Gastroesophageal sphincter (tissue), 4 donors: ENCODE measurements around the gene BRSK1. TPM values are rescaled to one million over a fixed set of nuclear protein-coding genes. Genes with fewer than 3 reads are reported as not detected.

Experiments
- ATAC-seq: fragments of 150-250 bp; one replicate; pipeline ENCODE4 v1.9.1; 2016; ENCODE audit warnings: mild to moderate bottlenecking, moderate library complexity
- H3K27ac ChIP-seq, 4 donors: fragments of 200-600 bp; sonication (generic) in 3 of 4; 1 replicate in 3 of 4; 2 replicates in 1 of 4; pipeline ENCODE4 v1.5.1; 2016 to 2019
- H3K27me3 ChIP-seq: fragments of 200-600 bp; sonication (generic); one replicate; pipeline ENCODE4 v1.5.1; 2019
- H3K36me3 ChIP-seq, 2 donors: fragments of 200-600 bp; sonication (generic); one replicate each; pipeline ENCODE4 v1.5.1; 2019; ENCODE audit warnings: control low read depth in 1 of 2
- H3K4me1 ChIP-seq, 3 donors: fragments of 200-600 bp; sonication (generic); 1 replicate in 2 of 3; 2 replicates in 1 of 3; pipeline ENCODE4 v1.5.1; 2016 to 2019; ENCODE audit warnings: control low read depth in 2 of 3
- H3K4me3 ChIP-seq, 2 donors: fragments of 200-600 bp; sonication (generic); one replicate each; pipeline ENCODE4 v1.5.1; 2019; ENCODE audit warnings: mild to moderate bottlenecking in 1 of 2, moderate library complexity in 1 of 2
- H3K9me3 ChIP-seq, 3 donors: fragments of 200-600 bp; sonication (generic); one replicate each; pipeline ENCODE4 v1.5.1; 2017 to 2019; ENCODE audit warnings: control low read depth in 2 of 3
- CTCF ChIP-seq, 4 experiments: fragments of 200-600 bp in 2 of 4; fragments of 450-650 bp in 2 of 4; sonication (generic) in 1 of 4; IDR thresholded peaks; one replicate each; pipeline ENCODE4 v1.5.1; 2017 to 2019; ENCODE audit warnings: antibody characterized with exemption in 4 of 4, mild to moderate bottlenecking in 2 of 4, moderate library complexity in 2 of 4
- EP300 ChIP-seq: sonication (generic); formaldehyde crosslinking; IDR thresholded peaks from one replicate; pipeline ENCODE4 v1.6.1; 2017; ENCODE audit warnings: antibody characterized with exemption, mild to moderate bottlenecking
- POLR2A ChIP-seq, 2 donors: fragments of 450-650 bp; IDR thresholded peaks; one replicate each; pipeline ENCODE4 v1.6.1; 2017; ENCODE audit warnings: antibody characterized with exemption in 2 of 2, mild to moderate bottlenecking in 2 of 2, moderate library complexity in 1 of 2
- POLR2AphosphoS5 ChIP-seq: sonication (generic); formaldehyde crosslinking; IDR thresholded peaks from one replicate; pipeline ENCODE4 v1.6.1; 2017; ENCODE audit warnings: antibody characterized with exemption
- WGBS, 2 donors: methylation state at CpG; one replicate each; pipeline ENCODE4 v1.1.5; 2018; ENCODE audit warnings: low coverage in 1 of 2; 5-methylcytosine and 5-hydroxymethylcytosine counted together
- total RNA-seq, 4 donors: library from RNA; depleted of rRNA; stranded (reverse); fragments of >200 nt; gene quantifications; one replicate each; pipeline ENCODE4 v1.1.0, GENCODE V29; 2016

The BRSK1 gene
- total RNA-seq, 4 donors from 2014 or later, result 4.0 to 19.8 (median 8.8) TPM

GRCh38 chr19:55333870-55334269, 50.1 kb downstream of the BRSK1 start:
- 71 to 82% methylated on average over 9 to 10 of the region's 11 CpGs for WGBS, 2 donors
- H3K9me3 ChIP-seq, result no peaks in the 10 kb centered on the region

GRCh38 chr19:55336101-55336500, 52.3 kb downstream of the BRSK1 start:
- H3K27me3 ChIP-seq, result peaks cover 35% of the 10 kb centered on the region
- no peaks in the 10 kb centered on the region for H3K9me3 ChIP-seq
- peaks cover 0 to 22% (median 13%) of the 10 kb centered on the region in 3 donors for H3K4me1 ChIP-seq
- TF ChIP-seq EP300, result no peak
- TF ChIP-seq CTCF (IDR thresholded peaks at IDR 0.05), result no peak
- TF ChIP-seq POLR2A (IDR thresholded peaks at IDR 0.05), result no peak
- no peak for TF ChIP-seq POLR2AphosphoS5
- 68 to 78% methylated on average over 7 of the region's 7 CpGs for WGBS, 2 donors
- no peak for ATAC-seq
- H3K36me3 ChIP-seq, result no peaks in the 10 kb centered on the region
- H3K4me3 ChIP-seq, result no peak overlapping the region
- H3K27ac ChIP-seq, result no peak overlapping the region

More at GRCh38 chr19:55333870-55334269, 50.1 kb downstream of the BRSK1 start:
- ATAC-seq, result no peak
- Histone ChIP-seq H3K36me3 (no peaks in the 10 kb centered on the region), H3K4me3 (no peak overlapping the region), H3K4me1 (peaks cover 0 to 9% (median 4%) of the 10 kb centered on the region in 3 donors), H3K27me3 (peaks cover 41% of the 10 kb centered on the region), H3K27ac (no peak overlapping the region)
- no peak for TF ChIP-seq POLR2A (IDR thresholded peaks at IDR 0.05)

- Histone ChIP-seq H3K4me3 (peak within 1 kb of the TSS; percentile 73 to 94), H3K27ac (peak within 1 kb of the TSS; percentile 90 to 98 (median 91)), H3K9me3 (no peaks in the 10 kb centered on the region), H3K36me3 (peaks cover 0 to 26% of the 10 kb centered on the region in 2 donors), H3K27me3 (peaks cover 15% of the 10 kb centered on the region), H3K4me1 (peaks cover 0 to 34% (median 20%) of the 10 kb centered on the region in 3 donors)
- 0% methylated on average over 1 to 10 of the region's 63 CpGs for WGBS, 2 donors
- ATAC-seq, result peak; percentile 94
- peak in 3 of 4 experiments; percentile 36 to 74 (median 73) for TF ChIP-seq CTCF (IDR thresholded peaks at IDR 0.05)
- no peak for TF ChIP-seq POLR2A (IDR thresholded peaks at IDR 0.05)
These were observed 55.5 kb downstream of the BRSK1 start, which contains the start of gene KMT5C for GRCh38 chr19:55339105-55339888. TSS of gene KMT5C (plus strand) at chr19:55339876. CDS start at chr19:55341937, 2,061 bp downstream.

GRCh38 chr19:55339889-55340783, 56.3 kb downstream of the BRSK1 start:
- peak overlapping the region; percentile 73 to 94 for H3K4me3 ChIP-seq
- H3K27ac ChIP-seq, result peak overlapping the region; percentile 87 to 98 (median 90)
- H3K36me3 ChIP-seq, result peaks cover 0 to 31% of the 10 kb centered on the region in 2 donors
- no peak for ATAC-seq
- peaks cover 6% of the 10 kb centered on the region for H3K27me3 ChIP-seq
- H3K9me3 ChIP-seq, result no peaks in the 10 kb centered on the region
- peaks cover 0 to 35% (median 20%) of the 10 kb centered on the region in 3 donors for H3K4me1 ChIP-seq
- WGBS, 2 donors, result 0 to 3% methylated on average over 6 to 22 of the region's 44 CpGs
- TF ChIP-seq CTCF (IDR thresholded peaks at IDR 0.05) (no peak), EP300 (no peak), POLR2AphosphoS5 (peak; percentile 96), POLR2A (IDR thresholded peaks at IDR 0.05) (peak; percentile 89 to 93)

- peak overlapping the region; percentile 73 to 94 for H3K4me3 ChIP-seq
- H3K27me3 ChIP-seq, result peaks cover under 1% of the 10 kb centered on the region
- peak overlapping the region in 3 of 4 donors; percentile 44 to 98 (median 87) for H3K27ac ChIP-seq
- no peaks in the 10 kb centered on the region for H3K9me3 ChIP-seq
- ATAC-seq, result no peak
- 0 to 1% methylated on average over 3 to 19 of the region's 24 CpGs for WGBS, 2 donors
- peaks cover 0 to 31% of the 10 kb centered on the region in 2 donors for H3K36me3 ChIP-seq
- H3K4me1 ChIP-seq, result peaks cover 0 to 41% (median 20%) of the 10 kb centered on the region in 3 donors
- TF ChIP-seq EP300, result no peak
- TF ChIP-seq POLR2AphosphoS5, result no peak
- TF ChIP-seq POLR2A (IDR thresholded peaks at IDR 0.05), result no peak
- TF ChIP-seq CTCF (IDR thresholded peaks at IDR 0.05), result no peak
These were observed 57.0 kb downstream of the BRSK1 start for GRCh38 chr19:55340784-55341147.
